Spleen (tissue), 11 donors: ENCODE data around the gene TRIM16. TPM values are rescaled to one million over a fixed set of nuclear protein-coding genes. Genes with fewer than 3 reads are reported as not detected.
"Not testable (repeated sequence)": the region's sequence is repeated elsewhere in the genome, so short reads cannot be mapped to it uniquely, and the experiment has no call there.

Experiments
- DNase-seq: peaks from one replicate; pipeline ENCODE4 v3.0.0-alpha.2; 2020
- H3K27ac ChIP-seq, 8 donors: fragments of 200-600 bp; sonication (generic) in 7 of 8; 1 replicate in 4 of 8; 2 replicates in 4 of 8; pipeline versions ENCODE4 v1.5.0 to v1.8.0; 2016 to 2021; ENCODE audit warnings: inconsistent platforms in 4 of 8, mild to moderate bottlenecking in 4 of 8, moderate library complexity in 1 of 8
- H3K27me3 ChIP-seq, 7 donors: fragments of 200-600 bp; sonication (generic) in 6 of 7; replicated peaks in 1 of 7; 1 replicate in 4 of 7; 2 replicates in 3 of 7; pipeline versions ENCODE4 v1.5.0 to v1.8.0; 2016 to 2021; ENCODE audit warnings: inconsistent platforms in 3 of 7, mild to moderate bottlenecking in 1 of 7
- H3K36me3 ChIP-seq, 6 donors: fragments of 200-600 bp; sonication (generic) in 5 of 6; 1 replicate in 4 of 6; 2 replicates in 2 of 6; pipeline versions ENCODE4 v1.5.0 to v1.8.0; 2016 to 2021; ENCODE audit warnings: inconsistent platforms in 2 of 6
- H3K4me1 ChIP-seq, 6 donors: fragments of 200-600 bp; sonication (generic) in 5 of 6; 1 replicate in 3 of 6; 2 replicates in 3 of 6; pipeline versions ENCODE4 v1.5.0 to v1.8.0; 2016 to 2021; ENCODE audit warnings: inconsistent platforms in 3 of 6
- H3K4me3 ChIP-seq, 8 donors: fragments of 200-600 bp; sonication (generic) in 7 of 8; 1 replicate in 4 of 8; 2 replicates in 4 of 8; pipeline versions ENCODE4 v1.5.0 to v1.8.0; 2016 to 2021; ENCODE audit warnings: inconsistent platforms in 4 of 8, mild to moderate bottlenecking in 4 of 8, moderate library complexity in 2 of 8
- H3K9me3 ChIP-seq, 8 donors: fragments of 200-600 bp; sonication (generic) in 7 of 8; 1 replicate in 4 of 8; 2 replicates in 4 of 8; pipeline versions ENCODE4 v1.5.0 to v1.8.0; 2016 to 2021; ENCODE audit warnings: inconsistent platforms in 4 of 8
- POLR2AphosphoS5 ChIP-seq, 3 donors: sonication (generic); formaldehyde crosslinking; IDR thresholded peaks; one replicate each; pipeline ENCODE4 v1.5.1; 2017; ENCODE audit warnings: antibody characterized with exemption in 3 of 3
- WGBS, 5 donors: extraction: QIAGEN DNeasy Blood & Tissue Kit in 3 of 5; methylation state at CpG; one replicate each; pipeline versions ENCODE4 v1.1.5 to v1.1.7; 2013 to 2018; 5-methylcytosine and 5-hydroxymethylcytosine counted together
- intact Hi-C: fragments of 100-400 bp; cut with DNase I; formaldehyde crosslinking; loops from one replicate; pipeline ENCODE4 v1.15.0; 2023; ENCODE audit warnings: low total_unique reads
- polyA plus RNA-seq, 3 donors: library from polyadenylated mRNA; stranded (reverse); fragments of 200-250 nt; gene quantifications; one replicate each; pipeline ENCODE4 v1.2.1, GENCODE V29; 2013
- small RNA-seq, 4 donors: library from RNA; depleted of rRNA; stranded (forward); fragments of <200 nt; gene quantifications; one replicate each; pipeline ENCODE3, GENCODE V24; 2016
- total RNA-seq, 7 donors: library from RNA; depleted of rRNA in 3 of 7; stranded (reverse); fragments of >200 nt in 3 of 7; fragmentation: NEBNext Ultra II Directional in 4 of 7; extraction: Animal tissue kit (Norgen Biotek cat#: 25700) in 4 of 7; gene quantifications; one replicate each; pipeline versions ENCODE4 v1.1.0 to v1.2.1, GENCODE V29; 2016 to 2021
- donor health status: healthy with polysubstance abuse.
- donor health status: DM: no; HTN: no; CAD: no; lungs with moderate emphysema.
- donor health status: DM: no; HTN: no; CAD: no.
- donor health status: Bipolar disorder and iron deficiency.
- donor health status: healthy.
- donor health status: DM: no; HTN: no; CAD: no.
- donor health status: DM: yes; HTN: yes; CAD: no.

The TRIM16 gene
- total and polyA plus RNA-seq, 10 donors = 4.6 to 17.2 (median 9.1) TPM

GRCh38 chr17:15589544-15590536, 94.3 kb downstream of the TRIM16 start:
- TF ChIP-seq POLR2AphosphoS5 (IDR thresholded peaks at IDR 0.05) = peak in 1 of 3 donors; percentile 25
- intact Hi-C loops, H3K36me3 ChIP-seq, DNase-seq, H3K9me3 ChIP-seq: not testable (repeated sequence)
- peaks cover 0 to 42% (median 0%) of the 10 kb centered on the region in 7 donors for H3K27me3 ChIP-seq
- H3K4me1 ChIP-seq = peaks cover 0 to 18% (median 0%) of the 10 kb centered on the region in 6 donors
- H3K27ac ChIP-seq = peak overlapping the region in 3 of 8 donors; percentile 42 to 59 (median 46)
- WGBS, 5 donors = 5 to 43% (median 24%) methylated on average over 12 to 14 of the region's 17 CpGs
- peak overlapping the region in 1 of 8 donors; percentile 34 for H3K4me3 ChIP-seq

DNA sequence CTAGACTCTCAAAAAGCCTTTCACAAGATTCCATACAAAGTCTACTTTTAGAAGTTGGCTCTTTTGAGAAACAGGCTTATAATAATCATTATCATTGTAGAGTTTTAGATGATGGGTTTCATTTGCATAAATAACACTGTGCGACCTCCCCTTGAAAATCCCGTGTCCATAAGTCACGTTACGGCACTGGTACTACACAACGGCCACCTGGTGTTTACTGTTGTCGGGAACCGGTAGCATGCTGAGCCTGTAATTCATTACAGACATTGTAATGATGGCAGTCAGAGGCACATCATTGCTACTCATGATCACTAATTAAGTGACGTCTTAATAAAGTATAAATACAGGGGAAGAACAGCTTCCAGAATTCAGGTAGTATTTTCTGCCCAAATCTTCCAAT, 96.1 kb downstream of the TRIM16 start:
- H3K36me3 ChIP-seq, H3K9me3 ChIP-seq, H3K27ac ChIP-seq, DNase-seq, intact Hi-C loops, H3K4me3 ChIP-seq: not testable (repeated sequence)
- Histone ChIP-seq H3K27me3 (peaks cover 0 to 31% (median 0%) of the 10 kb centered on the region in 7 donors), H3K4me1 (peaks cover 0 to 18% (median 0%) of the 10 kb centered on the region in 6 donors)
- 75 to 87% (median 78%) methylated on average over 8 of the region's 8 CpGs for WGBS, 5 donors

DNA sequence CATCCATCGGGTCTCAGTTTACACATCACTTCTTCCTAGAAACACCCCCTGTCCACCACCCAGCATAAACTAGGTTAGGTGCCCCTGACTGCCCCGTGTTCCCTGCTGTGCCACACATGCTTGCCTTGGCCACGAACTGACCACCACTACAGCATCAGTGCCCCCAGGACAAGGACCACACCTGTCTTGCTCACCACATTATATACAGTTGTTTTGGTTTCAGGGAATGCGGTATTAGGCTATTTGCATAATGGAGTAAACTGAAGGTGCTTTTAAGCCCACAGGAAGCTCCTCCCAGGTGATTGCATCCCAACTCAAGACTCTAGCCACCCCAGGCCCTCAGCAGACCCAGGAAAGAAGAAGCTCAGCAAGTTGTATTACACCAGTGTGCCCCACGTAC, 100.8 kb downstream of the TRIM16 start:
- WGBS, 5 donors = 59 to 88% (median 81%) methylated on average over 1 to 3 of the region's 5 CpGs
- DNase-seq, H3K27ac ChIP-seq, H3K4me3 ChIP-seq, H3K9me3 ChIP-seq, H3K4me1 ChIP-seq, H3K36me3 ChIP-seq, intact Hi-C loops: not testable (repeated sequence)
- peaks cover 0 to 10% (median 0%) of the 10 kb centered on the region in 7 donors for H3K27me3 ChIP-seq

DNA sequence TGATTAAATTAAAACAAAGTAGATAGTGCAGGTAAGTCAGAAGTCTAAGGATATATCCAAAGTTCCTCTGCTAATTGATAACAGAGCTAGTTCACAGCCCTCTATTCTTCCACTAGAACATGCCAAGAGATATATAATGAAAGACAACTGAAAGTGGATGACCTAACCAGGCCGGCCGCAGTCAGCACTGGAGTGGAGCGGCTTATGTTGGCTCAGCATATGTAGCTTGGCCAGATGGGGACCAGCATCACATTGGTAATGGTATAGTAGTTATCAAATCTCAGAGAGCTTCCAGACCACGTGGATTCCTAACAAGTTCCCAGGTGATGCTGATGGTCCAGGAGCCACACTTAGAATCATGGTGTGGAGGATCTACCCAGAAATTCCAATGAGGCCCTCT, 102.6 kb downstream of the TRIM16 start:
- H3K36me3 ChIP-seq, H3K9me3 ChIP-seq, H3K27me3 ChIP-seq, DNase-seq, intact Hi-C loops, H3K4me3 ChIP-seq, H3K4me1 ChIP-seq, H3K27ac ChIP-seq: not testable (repeated sequence)
- 83 to 100% (median 97%) methylated on average over 2 to 4 of the region's 4 CpGs for WGBS, 5 donors

Small RNA genes lying within 50 kb of the gene (small RNA-seq; reads per million reads assigned to genes)
- gene AC005838.1 = 0 reads per million in 4 donors
- 0 reads per million in 4 donors for gene ZNF29P

Other genes starting within 250 kb of the TRIM16 start
- 10 to 100 TPM in 6 of 7 donors, 1 to 10 TPM in 1; 9.3 to 18.7 (median 14.2) TPM for gene CDRT4, start 216.7 kb downstream of the TRIM16 start, total RNA-seq
- 10 to 100 TPM in 1 of 3 donors, 1 to 10 TPM in 2; 4.5 to 14.2 (median 9.3) TPM for gene CDRT4, start 216.7 kb downstream of the TRIM16 start, polyA plus RNA-seq
- gene TVP23C, start 120.8 kb downstream of the TRIM16 start, total RNA-seq = 10 to 100 TPM; 20.4 to 60.5 (median 27.1) TPM
- gene TVP23C, start 120.8 kb downstream of the TRIM16 start, polyA plus RNA-seq = 1 to 10 TPM; 1.5 to 3.7 (median 2.7) TPM
- gene FBXW10B, start 64.6 kb downstream of the TRIM16 start, total RNA-seq = 1 to 10 TPM in 2 of 7 donors, under 1 TPM in 5; 0.33 to 1.4 (median 0.79) TPM
- gene FBXW10B, start 64.6 kb downstream of the TRIM16 start, polyA plus RNA-seq = under 1 TPM; 0.28 to 0.44 (median 0.29) TPM
- 10 to 100 TPM; 13.1 to 24.9 (median 19.0) TPM for gene ZNF286A, start 15.4 kb upstream of the TRIM16 start, total RNA-seq
- 1 to 10 TPM; 4.0 to 6.0 (median 4.5) TPM for gene ZNF286A, start 15.4 kb upstream of the TRIM16 start, polyA plus RNA-seq
- under 1 TPM in 2 of 7 donors, not detected in 5; 0.32 to 0.47 TPM for gene TBC1D26, start 48.0 kb upstream of the TRIM16 start, total RNA-seq
- under 1 TPM; 0.05 to 0.29 (median 0.17) TPM for gene TBC1D26, start 48.0 kb upstream of the TRIM16 start, polyA plus RNA-seq